ENCODE results near the gene COA3.
A peak's percentile ranks its signal among the peaks of the same experiment; 100 is the strongest.

Gene COA3

DNA sequence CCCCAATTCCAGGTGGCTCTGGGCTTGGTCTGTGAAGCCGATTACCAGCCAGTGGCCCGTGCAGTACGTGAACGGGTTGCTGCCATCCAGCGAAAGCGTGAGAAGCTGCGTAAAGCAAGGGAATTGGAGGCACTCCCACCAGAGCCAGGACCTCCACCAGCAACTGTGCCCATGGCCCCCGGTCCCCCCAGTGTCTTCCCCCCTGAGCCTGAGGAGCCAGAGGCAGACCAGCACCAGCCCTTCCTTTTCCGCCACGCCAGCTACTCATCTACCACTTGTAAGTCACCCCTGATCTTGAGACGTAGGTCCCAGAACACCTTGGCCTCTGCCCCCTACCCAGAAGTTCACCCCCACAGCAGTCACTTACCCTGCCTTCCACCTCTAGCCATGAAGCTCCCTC is 11.2 kb downstream of the COA3 start:
- Histone ChIP-seq H3K4me3 (replicated peaks; ENCODE audit: insufficient read depth, low read length) (no peak overlapping the region), H3K27ac (replicated peaks) (no peak overlapping the region), H3K27me3 (ENCODE audit: insufficient read depth, poor library complexity, severe bottlenecking) (peaks cover 39% of the 10 kb centered on the region)
- TF ChIP-seq, protein P1, sequence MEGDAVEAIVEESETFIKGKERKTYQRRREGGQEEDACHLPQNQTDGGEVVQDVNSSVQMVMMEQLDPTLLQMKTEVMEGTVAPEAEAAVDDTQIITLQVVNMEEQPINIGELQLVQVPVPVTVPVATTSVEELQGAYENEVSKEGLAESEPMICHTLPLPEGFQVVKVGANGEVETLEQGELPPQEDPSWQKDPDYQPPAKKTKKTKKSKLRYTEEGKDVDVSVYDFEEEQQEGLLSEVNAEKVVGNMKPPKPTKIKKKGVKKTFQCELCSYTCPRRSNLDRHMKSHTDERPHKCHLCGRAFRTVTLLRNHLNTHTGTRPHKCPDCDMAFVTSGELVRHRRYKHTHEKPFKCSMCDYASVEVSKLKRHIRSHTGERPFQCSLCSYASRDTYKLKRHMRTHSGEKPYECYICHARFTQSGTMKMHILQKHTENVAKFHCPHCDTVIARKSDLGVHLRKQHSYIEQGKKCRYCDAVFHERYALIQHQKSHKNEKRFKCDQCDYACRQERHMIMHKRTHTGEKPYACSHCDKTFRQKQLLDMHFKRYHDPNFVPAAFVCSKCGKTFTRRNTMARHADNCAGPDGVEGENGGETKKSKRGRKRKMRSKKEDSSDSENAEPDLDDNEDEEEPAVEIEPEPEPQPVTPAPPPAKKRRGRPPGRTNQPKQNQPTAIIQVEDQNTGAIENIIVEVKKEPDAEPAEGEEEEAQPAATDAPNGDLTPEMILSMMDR (IDR thresholded peaks at IDR 0.05; ENCODE audit: insufficient read depth, low read length), result no peak
- TF ChIP-seq GABPA (IDR thresholded peaks at IDR 0.05; ENCODE audit: low read depth) (no peak), POLR2AphosphoS5 (IDR thresholded peaks at IDR 0.05; ENCODE audit: low read depth) (no peak), SPI1 (IDR thresholded peaks at IDR 0.05; ENCODE audit: borderline replicate concordance, low read depth) (no peak)
- TF ChIP-seq, protein P2, sequence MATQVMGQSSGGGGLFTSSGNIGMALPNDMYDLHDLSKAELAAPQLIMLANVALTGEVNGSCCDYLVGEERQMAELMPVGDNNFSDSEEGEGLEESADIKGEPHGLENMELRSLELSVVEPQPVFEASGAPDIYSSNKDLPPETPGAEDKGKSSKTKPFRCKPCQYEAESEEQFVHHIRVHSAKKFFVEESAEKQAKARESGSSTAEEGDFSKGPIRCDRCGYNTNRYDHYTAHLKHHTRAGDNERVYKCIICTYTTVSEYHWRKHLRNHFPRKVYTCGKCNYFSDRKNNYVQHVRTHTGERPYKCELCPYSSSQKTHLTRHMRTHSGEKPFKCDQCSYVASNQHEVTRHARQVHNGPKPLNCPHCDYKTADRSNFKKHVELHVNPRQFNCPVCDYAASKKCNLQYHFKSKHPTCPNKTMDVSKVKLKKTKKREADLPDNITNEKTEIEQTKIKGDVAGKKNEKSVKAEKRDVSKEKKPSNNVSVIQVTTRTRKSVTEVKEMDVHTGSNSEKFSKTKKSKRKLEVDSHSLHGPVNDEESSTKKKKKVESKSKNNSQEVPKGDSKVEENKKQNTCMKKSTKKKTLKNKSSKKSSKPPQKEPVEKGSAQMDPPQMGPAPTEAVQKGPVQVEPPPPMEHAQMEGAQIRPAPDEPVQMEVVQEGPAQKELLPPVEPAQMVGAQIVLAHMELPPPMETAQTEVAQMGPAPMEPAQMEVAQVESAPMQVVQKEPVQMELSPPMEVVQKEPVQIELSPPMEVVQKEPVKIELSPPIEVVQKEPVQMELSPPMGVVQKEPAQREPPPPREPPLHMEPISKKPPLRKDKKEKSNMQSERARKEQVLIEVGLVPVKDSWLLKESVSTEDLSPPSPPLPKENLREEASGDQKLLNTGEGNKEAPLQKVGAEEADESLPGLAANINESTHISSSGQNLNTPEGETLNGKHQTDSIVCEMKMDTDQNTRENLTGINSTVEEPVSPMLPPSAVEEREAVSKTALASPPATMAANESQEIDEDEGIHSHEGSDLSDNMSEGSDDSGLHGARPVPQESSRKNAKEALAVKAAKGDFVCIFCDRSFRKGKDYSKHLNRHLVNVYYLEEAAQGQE (IDR thresholded peaks at IDR 0.05; ENCODE audit: insufficient replicate concordance, low read depth), result no peak
- DNase-seq (ENCODE audit: low read depth in 1 of 2, low spot score in 1 of 2), result no peak

DNA sequence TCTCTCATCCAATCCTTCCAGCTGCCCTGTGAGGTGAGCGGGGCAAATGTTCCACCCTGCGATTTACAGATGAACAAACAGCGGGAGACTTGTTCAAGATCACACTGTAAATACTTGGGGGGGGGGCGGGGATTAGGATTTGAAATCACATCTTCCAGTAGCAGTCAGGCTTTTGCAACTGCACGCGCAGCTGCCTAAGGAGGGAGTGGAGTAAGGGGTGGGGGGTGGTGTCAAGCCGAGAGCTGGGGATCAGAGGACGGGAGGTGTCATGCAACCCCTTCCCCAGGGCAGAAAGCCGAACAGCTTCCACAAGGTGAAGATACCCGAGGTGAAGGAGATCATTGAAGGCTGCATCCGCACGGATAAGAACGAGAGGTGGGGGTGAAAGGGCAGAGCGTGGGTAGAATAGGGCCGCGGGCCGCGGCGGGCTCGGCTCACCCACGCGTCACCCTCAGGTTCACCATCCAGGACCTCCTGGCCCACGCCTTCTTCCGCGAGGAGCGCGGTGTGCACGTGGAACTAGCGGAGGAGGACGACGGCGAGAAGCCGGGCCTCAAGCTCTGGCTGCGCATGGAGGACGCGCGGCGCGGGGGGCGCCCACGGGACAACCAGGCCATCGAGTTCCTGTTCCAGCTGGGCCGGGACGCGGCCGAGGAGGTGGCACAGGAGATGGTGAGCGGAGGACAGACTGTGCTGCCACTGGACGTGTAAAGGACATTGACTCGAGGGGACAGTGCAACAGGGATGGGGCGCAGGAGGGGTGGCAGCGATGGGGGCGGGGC is 13.5 kb downstream of the COA3 start:
- Histone ChIP-seq H3K4me3 (replicated peaks; ENCODE audit: insufficient read depth, low read length) (no peak overlapping the region), H3K27me3 (ENCODE audit: insufficient read depth, poor library complexity, severe bottlenecking) (peaks cover 51% of the 10 kb centered on the region)
- DNase-seq (ENCODE audit: low read depth in 1 of 2, low spot score in 1 of 2), result no peak

DNA sequence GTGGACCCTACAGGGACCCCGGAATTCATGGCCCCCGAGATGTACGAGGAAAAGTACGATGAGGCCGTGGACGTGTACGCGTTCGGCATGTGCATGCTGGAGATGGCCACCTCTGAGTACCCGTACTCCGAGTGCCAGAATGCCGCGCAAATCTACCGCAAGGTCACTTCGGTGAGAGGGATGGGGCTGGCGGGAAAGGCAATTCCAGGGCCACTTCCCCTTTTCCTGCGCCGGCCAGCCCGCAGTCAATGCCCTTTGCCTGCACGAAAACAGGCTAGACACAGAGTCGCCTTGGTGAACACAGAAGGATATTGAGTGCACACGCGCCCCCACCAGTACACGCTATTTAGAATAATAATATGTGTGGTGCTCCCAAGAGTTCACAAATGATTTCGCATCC is 14.1 kb downstream of the COA3 start:
- Histone ChIP-seq H3K27me3 (ENCODE audit: insufficient read depth, poor library complexity, severe bottlenecking) (peaks cover 51% of the 10 kb centered on the region), H3K27ac (replicated peaks) (no peak overlapping the region), H3K4me3 (replicated peaks; ENCODE audit: insufficient read depth, low read length) (no peak overlapping the region)
- TF ChIP-seq, protein P1 (IDR thresholded peaks at IDR 0.05; ENCODE audit: insufficient read depth, low read length), result no peak
- TF ChIP-seq SPI1 (IDR thresholded peaks at IDR 0.05; ENCODE audit: borderline replicate concordance, low read depth) (peak; percentile 92), GABPA (IDR thresholded peaks at IDR 0.05; ENCODE audit: low read depth) (no peak), POLR2AphosphoS5 (IDR thresholded peaks at IDR 0.05; ENCODE audit: low read depth) (no peak)
- TF ChIP-seq, protein P2 (IDR thresholded peaks at IDR 0.05; ENCODE audit: insufficient replicate concordance, low read depth), result no peak
- peak in 1 of 2 experiments; percentile 36 for DNase-seq (ENCODE audit: low read depth in 1 of 2, low spot score in 1 of 2)

More for the DNA sequence above, 13.5 kb downstream of the COA3 start:
- H3K27ac ChIP-seq (replicated peaks), result no peak overlapping the region
- TF ChIP-seq, protein P1 (IDR thresholded peaks at IDR 0.05; ENCODE audit: insufficient read depth, low read length), result no peak
- TF ChIP-seq GABPA (IDR thresholded peaks at IDR 0.05; ENCODE audit: low read depth), result no peak
- TF ChIP-seq, protein P2 (IDR thresholded peaks at IDR 0.05; ENCODE audit: insufficient replicate concordance, low read depth), result no peak
- no peak for TF ChIP-seq SPI1 (IDR thresholded peaks at IDR 0.05; ENCODE audit: borderline replicate concordance, low read depth)
- TF ChIP-seq POLR2AphosphoS5 (IDR thresholded peaks at IDR 0.05; ENCODE audit: low read depth), result no peak
